Adrenal gland (tissue), 12 donors: ENCODE data around the gene GJA3. TPM values are rescaled to one million over a fixed set of nuclear protein-coding genes. Genes with fewer than 3 reads are reported as not detected.
A peak's percentile ranks its signal among the peaks of the same experiment; 100 is the strongest.

Experiments
- DNase-seq, 7 donors: peaks; one replicate each; pipeline ENCODE4 v3.0.0-alpha.2; 2019 to 2020
- H3K27ac ChIP-seq, 5 donors: fragments of 200-600 bp; sonication (generic) in 4 of 5; 1 replicate in 3 of 5; 2 replicates in 2 of 5; pipeline versions ENCODE4 v1.5.1 to v1.8.0; 2016 to 2020; ENCODE audit warnings: mild to moderate bottlenecking in 1 of 5
- H3K27me3 ChIP-seq: fragments of 200-600 bp; 2 replicates; pipeline ENCODE4 v1.8.0; 2021
- H3K36me3 ChIP-seq, 2 donors: fragments of 200-600 bp; replicated peaks in 1 of 2; 1 replicate in 1 of 2; 2 replicates in 1 of 2; pipeline versions ENCODE4 v1.5.1 to v1.8.0; 2018 to 2022
- H3K4me1 ChIP-seq, 2 donors: fragments of 200-600 bp; replicated peaks in 1 of 2; 1 replicate in 1 of 2; 2 replicates in 1 of 2; pipeline versions ENCODE4 v1.5.1 to v1.8.0; 2018 to 2021
- H3K4me3 ChIP-seq, 4 donors: fragments of 200-600 bp; sonication (generic) in 3 of 4; one replicate each; pipeline ENCODE4 v1.5.1; 2016 to 2018
- H3K9me3 ChIP-seq, 3 donors: fragments of 200-600 bp; sonication (generic) in 1 of 3; replicated peaks in 1 of 3; 1 replicate in 2 of 3; 2 replicates in 1 of 3; pipeline versions ENCODE4 v1.5.1 to v1.8.0; 2016 to 2021
- POLR2A ChIP-seq, 2 donors: fragments of 450-650 bp; IDR thresholded peaks; one replicate each; pipeline ENCODE4 v1.6.1; 2017; ENCODE audit warnings: antibody characterized with exemption in 2 of 2, mild to moderate bottlenecking in 2 of 2, moderate library complexity in 1 of 2
- WGBS, 4 donors: extraction: QIAGEN DNeasy Blood & Tissue Kit in 2 of 4; methylation state at CpG; one replicate each; pipeline versions ENCODE4 v1.1.5 to v1.1.7; 2013 to 2017; 5-methylcytosine and 5-hydroxymethylcytosine counted together
- intact Hi-C, 2 donors: fragments of 100-400 bp; cut with DNase I; formaldehyde crosslinking; loops; one replicate each; pipeline versions ENCODE4 v1.14.1 to v1.15.0; 2022 to 2023
- polyA plus RNA-seq, 3 donors: library from polyadenylated mRNA; stranded (reverse); fragments of 200-250 nt in 2 of 3; fragments of 350-450 nt in 1 of 3; fragmentation: Illumina TruSeq in 1 of 3; extraction: RNeasy Lipid Tissue Mini Kit (QIAGEN cat#74804) in 1 of 3; gene quantifications; one replicate each; pipeline ENCODE4 v1.2.3, GENCODE V29; 2013 to 2014
- total RNA-seq, 9 donors: library from RNA; depleted of rRNA in 4 of 9; stranded (reverse); fragments of >200 nt in 4 of 9; fragments of 120-200 nt in 1 of 9; fragmentation: NEBNext Ultra II Directional in 1 of 9; extraction: Animal tissue kit (Norgen Biotek cat#: 25700) in 1 of 9; gene quantifications; one replicate each; pipeline versions ENCODE4 v1.1.0 to v1.2.4, GENCODE V29; 2013 to 2023
- TF ChIP-seq, protein P1 (sequence below), 6 experiments: fragments of 450-650 bp in 4 of 6; fragments of 200-600 bp in 2 of 6; sonication (generic) in 1 of 6; IDR thresholded peaks; 1 replicate in 5 of 6; 2 replicates in 1 of 6; pipeline versions ENCODE4 v1.5.1 to v1.8.0; 2016 to 2021; ENCODE audit warnings: antibody characterized with exemption in 6 of 6, mild to moderate bottlenecking in 2 of 6, moderate library complexity in 1 of 6
- donor health status: healthy with polysubstance abuse.
- donor health status: Bipolar disorder and iron deficiency.
- donor health status: DM: yes; HTN: yes; CAD: no.
- donor health status: DM: no; HTN: no; CAD: no.
- donor health status: DM: no; HTN: no; CAD: no.
- donor health status: DM: yes; HTN: yes; CAD: no.

GJA3 gene
- total and polyA plus RNA-seq, 12 donors = under 0.01 TPM; not detected in 11

DNA sequence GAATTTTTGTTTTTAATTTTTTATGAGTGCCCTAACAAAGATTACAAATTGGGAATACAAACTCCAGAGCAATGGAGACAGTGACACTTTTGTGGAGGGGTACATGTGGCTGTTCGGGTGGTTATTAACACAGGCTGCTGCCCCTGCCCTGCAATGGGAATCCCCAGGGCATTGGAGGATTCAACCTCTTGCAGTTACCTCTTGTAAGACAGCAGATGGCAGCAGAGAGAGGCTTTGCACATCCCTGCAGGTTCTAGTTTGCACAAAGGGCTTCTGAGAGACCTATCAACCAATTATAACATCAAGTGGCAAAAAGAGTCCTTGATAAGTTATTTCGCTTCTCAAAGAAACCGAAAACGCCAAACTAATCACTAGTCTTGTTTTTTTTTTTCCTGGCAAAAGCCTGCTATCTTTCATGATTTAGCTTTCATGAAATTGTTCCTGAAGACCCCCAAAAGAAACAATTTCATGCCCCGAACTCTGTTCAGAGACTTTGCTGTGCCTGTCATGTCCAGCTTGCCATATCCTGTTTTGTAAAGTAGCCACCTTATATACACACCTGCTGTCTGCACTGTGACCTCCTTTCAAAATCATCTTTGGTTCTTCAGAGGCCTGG, 21.5 kb upstream of the GJA3 start:
- H3K9me3 ChIP-seq = no peaks in the 10 kb centered on the region
- peak in 6 of 7 donors; percentile 51 to 72 (median 64) for DNase-seq
- WGBS, 4 donors = 16 to 22% (median 19%) methylated on average over 5 of the region's 5 CpGs
- H3K36me3 ChIP-seq = no peaks in the 10 kb centered on the region
- no peaks in the 10 kb centered on the region for H3K4me1 ChIP-seq
- no peak overlapping the region for H3K4me3 ChIP-seq
- intact Hi-C loops = loop anchor here in 1 of 2 donors (10.0 kb wide), 1 partner anchor 302 kb away; no protein-coding TSS in a partner anchor
- peaks cover 27% of the 10 kb centered on the region for H3K27me3 ChIP-seq
- TF ChIP-seq, protein P1, sequence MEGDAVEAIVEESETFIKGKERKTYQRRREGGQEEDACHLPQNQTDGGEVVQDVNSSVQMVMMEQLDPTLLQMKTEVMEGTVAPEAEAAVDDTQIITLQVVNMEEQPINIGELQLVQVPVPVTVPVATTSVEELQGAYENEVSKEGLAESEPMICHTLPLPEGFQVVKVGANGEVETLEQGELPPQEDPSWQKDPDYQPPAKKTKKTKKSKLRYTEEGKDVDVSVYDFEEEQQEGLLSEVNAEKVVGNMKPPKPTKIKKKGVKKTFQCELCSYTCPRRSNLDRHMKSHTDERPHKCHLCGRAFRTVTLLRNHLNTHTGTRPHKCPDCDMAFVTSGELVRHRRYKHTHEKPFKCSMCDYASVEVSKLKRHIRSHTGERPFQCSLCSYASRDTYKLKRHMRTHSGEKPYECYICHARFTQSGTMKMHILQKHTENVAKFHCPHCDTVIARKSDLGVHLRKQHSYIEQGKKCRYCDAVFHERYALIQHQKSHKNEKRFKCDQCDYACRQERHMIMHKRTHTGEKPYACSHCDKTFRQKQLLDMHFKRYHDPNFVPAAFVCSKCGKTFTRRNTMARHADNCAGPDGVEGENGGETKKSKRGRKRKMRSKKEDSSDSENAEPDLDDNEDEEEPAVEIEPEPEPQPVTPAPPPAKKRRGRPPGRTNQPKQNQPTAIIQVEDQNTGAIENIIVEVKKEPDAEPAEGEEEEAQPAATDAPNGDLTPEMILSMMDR (IDR thresholded peaks at IDR 0.05) = peak; percentile 64 to 86 (median 65)
- no peak for TF ChIP-seq POLR2A (IDR thresholded peaks at IDR 0.05)
- no peak overlapping the region for H3K27ac ChIP-seq

DNA sequence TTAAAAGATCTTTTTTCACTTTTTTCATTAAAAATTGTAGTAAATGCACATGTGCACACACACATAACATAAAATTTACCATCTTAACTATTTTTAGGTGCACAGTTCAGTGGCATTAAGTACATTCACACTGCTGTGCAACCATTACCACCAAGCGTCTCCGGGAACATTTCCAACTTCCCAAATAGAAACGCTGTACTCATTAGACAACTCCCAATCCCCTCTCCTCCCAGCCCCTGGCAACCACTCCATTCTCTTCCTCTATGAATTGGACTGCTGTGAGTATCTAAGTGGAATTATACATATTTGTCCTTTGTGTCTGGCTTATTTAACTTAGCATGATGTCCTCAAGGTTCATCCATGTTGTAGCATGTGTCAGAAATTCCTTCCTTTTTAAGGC, 20.3 kb upstream of the GJA3 start:
- Histone ChIP-seq H3K27me3 (peaks cover 33% of the 10 kb centered on the region), H3K4me1 (no peaks in the 10 kb centered on the region), H3K36me3 (no peaks in the 10 kb centered on the region), H3K9me3 (no peaks in the 10 kb centered on the region), H3K4me3 (no peak overlapping the region), H3K27ac (no peak overlapping the region)
- no peak for DNase-seq
- intact Hi-C loops = loop anchor here in 1 of 2 donors (10.0 kb wide), 1 partner anchor 304 kb away; no protein-coding TSS in a partner anchor
- 84 to 87% (median 85%) methylated on average over 3 of the region's 3 CpGs for WGBS, 4 donors
- TF ChIP-seq, protein P1 (IDR thresholded peaks at IDR 0.05) = no peak
- TF ChIP-seq POLR2A (IDR thresholded peaks at IDR 0.05) = no peak

DNA sequence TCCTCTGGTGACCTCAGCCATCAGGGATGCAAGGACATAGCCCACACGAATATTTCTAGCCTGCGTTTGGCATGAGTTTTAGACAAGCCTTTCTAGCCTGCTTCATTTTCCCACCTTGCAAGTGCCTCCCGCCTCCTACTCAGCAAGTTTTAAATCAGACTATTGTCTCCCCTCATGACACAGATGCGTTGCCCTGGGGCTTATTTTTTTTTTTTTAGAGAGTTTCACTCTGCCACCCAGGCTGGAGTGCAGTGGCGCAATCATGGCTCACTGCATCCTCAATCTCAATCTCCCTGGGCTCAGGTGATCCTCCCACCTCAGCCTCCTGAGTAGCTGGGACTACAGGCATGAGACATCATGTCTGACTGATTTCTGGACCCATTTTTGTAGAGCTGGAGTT, 17.3 kb upstream of the GJA3 start:
- H3K4me1 ChIP-seq = peaks cover 0 to 2% of the 10 kb centered on the region in 2 donors
- no peaks in the 10 kb centered on the region for H3K9me3 ChIP-seq
- no peak overlapping the region for H3K4me3 ChIP-seq
- H3K36me3 ChIP-seq = no peaks in the 10 kb centered on the region
- H3K27me3 ChIP-seq = peaks cover 33% of the 10 kb centered on the region
- TF ChIP-seq POLR2A (IDR thresholded peaks at IDR 0.05) = no peak
- TF ChIP-seq, protein P1 (IDR thresholded peaks at IDR 0.05) = no peak
- no peak overlapping the region for H3K27ac ChIP-seq
- intact Hi-C loops = no loop called here
- WGBS, 4 donors = 58 to 75% (median 63%) methylated on average over 4 to 5 of the region's 5 CpGs
- no peak for DNase-seq

DNA sequence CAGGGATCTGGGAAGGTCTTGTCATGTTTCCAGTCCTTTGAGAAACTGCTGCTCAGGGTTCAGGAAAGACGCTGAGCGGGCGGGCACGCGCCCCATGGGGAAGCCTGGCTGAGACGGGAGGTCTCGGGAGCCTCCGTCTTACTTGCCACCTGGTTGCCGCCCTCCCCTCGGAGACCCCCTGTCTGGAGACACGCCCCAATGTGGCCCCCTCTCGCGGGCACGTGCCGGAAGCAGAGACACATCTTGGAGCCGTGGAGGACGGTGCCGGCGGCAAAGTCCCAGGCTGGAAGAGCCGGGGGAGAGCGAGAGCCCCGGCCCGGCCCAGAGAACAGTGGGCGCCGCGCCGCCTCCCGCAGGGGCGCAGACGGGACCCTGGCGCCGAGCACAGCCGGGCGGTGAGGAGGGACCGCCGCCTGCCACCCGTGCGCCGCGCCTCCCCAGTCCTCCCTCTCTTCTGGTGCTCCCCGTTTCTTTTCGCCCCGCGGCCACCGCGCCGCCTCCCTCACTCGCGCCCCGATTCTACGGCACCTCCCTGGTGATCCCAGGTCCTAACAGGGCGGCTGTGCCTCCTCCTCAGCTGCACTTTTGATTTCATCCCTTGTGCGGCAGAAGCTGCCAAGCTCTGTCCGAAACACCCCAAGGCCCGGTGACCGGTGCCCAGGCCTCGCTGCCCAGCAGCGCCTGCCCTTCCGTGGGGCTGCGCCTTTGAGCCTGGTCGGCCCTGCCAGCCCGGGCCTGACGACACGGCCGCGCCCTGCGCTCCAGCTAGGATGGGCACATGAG, 16.4 kb upstream of the GJA3 start:
- Histone ChIP-seq H3K27ac (no peak overlapping the region), H3K27me3 (peaks cover 33% of the 10 kb centered on the region), H3K36me3 (no peaks in the 10 kb centered on the region), H3K4me1 (peaks cover 0 to 2% of the 10 kb centered on the region in 2 donors), H3K4me3 (no peak overlapping the region), H3K9me3 (no peaks in the 10 kb centered on the region)
- no peak for DNase-seq
- TF ChIP-seq, protein P1 (IDR thresholded peaks at IDR 0.05) = no peak
- no peak for TF ChIP-seq POLR2A (IDR thresholded peaks at IDR 0.05)
- intact Hi-C loops = no loop called here
- 33 to 38% (median 36%) methylated on average over 12 to 67 of the region's 67 CpGs for whole genome bisulfite sequencing, 4 donors
